Measurements from ENCODE around the gene RPS21.

GRCh38 chr20:62370115-62370806, 16.6 kb upstream of the RPS21 start:
- TF ChIP-seq CTCF (IDR thresholded peaks at IDR 0.05) (no peak), POLR2A (IDR thresholded peaks at IDR 0.05) (no peak), POLR2AphosphoS5 (IDR thresholded peaks at IDR 0.05) (no peak)
